HG03571 (cell line): Measurements from ENCODE around the gene INTS1.

Experiments
- ATAC-seq: cut with Tn5 transposase; IDR thresholded peaks from one replicate; pipeline ENCODE4 v1.9.1; 2021; ENCODE audit not compliant: unreplicated experiment

The INTS1 gene

DNA sequence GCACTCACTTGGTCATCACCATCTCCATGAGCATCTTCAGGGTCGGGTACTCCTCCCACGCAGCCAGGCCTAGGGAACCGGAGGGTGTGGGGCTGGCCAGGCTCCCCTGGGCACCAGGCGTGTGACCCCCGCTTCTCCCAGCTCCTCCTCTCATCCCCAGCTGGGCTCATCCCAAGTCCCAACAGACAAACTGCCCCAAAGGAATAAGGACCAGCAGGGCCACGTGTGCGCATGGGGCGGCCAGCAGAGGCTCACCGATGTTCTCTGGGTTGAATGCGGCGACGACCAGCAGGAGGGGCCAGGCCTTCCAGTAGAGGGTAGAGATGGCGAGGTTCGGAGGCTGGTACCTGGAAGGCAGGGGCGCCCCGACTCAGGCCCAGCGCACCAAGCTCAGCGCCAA is 14.9 kb downstream of the INTS1 start:
- ATAC-seq = no peak

DNA sequence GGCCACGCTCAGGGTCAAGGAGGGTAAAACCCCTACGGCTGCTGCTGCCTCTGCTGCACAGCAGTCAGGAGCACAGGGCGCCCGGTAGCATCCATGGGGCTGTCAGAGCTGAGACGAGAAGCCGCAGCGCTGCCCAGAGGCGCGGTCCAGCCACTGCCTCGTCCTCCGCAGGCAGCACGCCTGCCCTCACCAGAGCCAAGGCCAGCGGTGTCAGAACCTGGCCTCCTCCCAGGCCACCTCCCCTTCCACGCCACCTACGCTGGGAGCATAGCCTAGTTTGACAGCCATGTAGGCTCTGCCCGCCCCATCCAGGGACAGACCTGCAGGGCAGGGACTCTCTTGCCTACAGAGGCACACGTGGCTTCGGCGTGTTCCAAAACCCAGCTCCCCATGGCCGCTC is 16.2 kb downstream of the INTS1 start:
- no peak for ATAC-seq

DNA sequence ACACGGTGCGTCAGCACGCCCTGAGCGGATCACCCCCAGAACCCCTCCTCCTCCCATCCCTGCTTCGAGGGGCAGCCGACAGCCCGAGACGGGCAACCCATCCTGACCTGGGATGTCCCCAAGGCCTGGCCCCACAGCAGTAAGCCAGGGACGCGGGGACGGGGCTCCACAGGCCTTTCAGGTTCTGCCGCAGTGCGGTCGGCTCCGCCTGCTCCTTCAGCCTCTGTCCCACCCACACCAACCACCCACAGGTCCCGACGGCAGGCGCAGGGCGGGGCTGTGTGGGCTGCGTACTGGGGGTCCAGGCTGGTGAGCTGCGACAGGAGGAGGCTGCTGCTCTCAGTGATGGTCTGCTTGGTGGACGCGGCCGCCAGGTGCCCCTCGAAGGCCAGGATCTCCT is 16.7 kb downstream of the INTS1 start:
- no peak for ATAC-seq

DNA sequence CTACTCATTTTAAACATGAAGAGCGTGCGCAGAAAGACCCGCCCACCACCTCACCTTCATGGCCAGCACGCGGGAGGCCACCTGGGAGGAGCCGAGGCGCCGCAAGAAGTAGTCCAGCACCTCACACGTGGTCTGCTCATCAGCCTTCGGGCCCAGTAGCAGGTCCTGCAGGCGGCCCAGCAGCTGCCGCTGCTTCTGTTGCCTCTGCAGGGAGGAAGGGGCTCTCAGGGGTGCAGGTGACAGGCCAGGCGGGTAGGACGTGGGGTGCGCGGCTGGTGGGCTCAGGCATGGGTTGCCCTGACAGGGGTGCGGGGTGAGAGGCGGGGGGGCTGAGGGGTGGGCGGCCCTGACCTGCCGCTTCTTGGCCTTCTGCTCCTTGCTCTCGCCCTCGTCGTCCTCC is 17.6 kb downstream of the INTS1 start:
- no peak for ATAC-seq

DNA sequence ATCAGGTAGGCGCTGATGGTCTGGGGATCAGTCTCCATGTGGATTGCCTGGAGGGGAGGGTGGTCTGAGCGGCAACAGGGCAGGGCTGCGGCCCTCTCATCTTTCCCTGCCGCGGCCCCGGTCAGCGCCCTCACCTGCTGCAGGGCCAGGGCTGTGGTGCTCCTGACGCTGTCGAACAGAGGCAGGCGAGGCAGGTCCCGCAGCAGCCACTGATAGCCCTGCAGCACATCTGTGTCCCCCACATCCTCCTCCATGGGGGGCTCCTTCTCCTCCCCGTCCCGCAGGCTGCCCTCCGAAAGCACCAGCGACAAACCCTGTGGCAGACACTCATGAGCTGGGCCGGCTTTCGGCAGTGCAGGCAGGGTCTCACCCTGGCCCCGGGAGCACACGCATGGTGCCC is 19.0 kb downstream of the INTS1 start:
- no peak for ATAC-seq

DNA sequence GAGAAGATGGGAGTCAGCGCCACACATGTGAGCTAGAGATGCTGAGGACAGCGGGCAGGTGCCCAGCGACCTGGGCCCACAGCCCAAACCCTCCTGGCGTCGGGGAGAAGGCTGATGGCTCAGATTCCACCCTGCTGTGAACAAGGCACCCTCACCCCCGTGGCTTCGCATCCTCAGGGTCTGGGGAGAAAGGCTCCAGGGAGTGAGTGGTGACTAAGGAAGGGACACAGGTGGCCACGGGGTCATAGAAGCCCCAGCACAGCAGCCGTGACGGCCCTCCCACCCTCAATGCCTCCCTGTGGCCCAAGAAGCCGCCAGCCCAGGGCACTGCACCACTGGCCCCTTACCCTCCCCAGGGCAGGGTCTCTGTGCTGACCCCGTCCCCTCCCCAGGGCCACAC is 19.6 kb downstream of the INTS1 start:
- no peak for ATAC-seq

DNA sequence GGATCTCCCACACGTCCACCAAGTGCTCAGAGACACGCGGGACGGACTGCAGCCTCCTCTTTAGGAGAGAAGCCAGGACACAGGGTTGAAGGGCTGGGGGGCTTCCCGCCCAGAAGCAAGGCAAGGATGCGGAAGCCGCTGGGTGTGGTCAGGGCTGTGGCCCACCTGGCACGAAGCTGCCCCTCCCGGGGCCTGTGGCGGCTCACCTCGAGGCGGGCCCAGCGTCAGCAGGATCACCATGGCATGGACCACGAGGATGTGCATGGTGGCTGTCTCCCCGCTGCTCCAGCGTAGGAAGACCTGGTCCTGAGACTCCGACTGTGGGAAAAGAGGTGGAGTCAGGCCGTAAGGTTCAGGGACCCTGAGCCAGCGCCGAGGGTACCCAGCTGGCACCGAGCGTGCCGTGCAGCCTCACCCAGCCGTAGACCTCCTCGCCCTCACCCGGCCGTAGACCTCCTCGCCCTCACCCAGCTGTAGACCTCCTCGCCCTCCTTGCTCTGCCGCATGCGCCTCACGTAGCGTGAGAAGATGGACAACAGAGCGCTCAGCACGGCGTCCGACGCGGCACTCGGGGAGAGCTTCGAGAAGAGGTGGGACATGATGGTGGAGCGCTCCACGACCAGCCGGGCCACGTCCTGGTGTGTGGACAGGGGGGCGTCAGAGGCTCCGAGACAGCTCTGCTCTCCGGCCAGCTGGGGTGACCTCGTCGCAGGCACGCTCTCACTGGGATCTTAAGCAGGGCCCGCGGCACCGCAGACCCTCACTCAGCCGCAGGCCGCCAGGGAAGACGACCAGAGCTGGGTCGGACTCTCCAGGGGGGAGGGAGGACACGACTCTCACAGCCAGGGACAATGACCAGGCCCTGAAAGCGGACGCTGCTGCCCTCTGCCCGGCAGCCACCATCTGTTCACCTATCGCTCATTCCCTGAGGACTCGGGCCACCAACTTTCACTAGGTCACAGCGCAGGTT is 20.4 kb downstream of the INTS1 start:
- ATAC-seq = no peak

DNA sequence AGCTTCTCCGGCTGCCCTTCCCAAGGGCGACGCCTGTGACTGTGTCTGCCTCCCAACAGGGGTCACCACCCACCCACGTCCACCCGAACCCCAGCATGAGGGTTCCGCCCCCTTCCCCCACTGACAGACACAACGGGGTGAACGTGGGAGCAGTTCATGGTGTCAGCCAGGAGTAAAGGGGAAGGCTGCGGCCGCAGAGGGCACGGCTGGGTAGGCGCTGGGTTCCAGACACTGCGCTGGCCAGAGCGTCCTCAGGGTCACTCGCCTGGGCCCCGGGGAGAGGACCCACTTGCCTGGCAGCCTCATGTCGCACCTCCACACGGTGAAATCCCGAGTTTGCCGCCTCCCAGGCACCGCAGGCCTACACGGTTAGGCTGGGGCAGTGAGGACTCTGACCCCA is 21.1 kb downstream of the INTS1 start:
- no peak for ATAC-seq

DNA sequence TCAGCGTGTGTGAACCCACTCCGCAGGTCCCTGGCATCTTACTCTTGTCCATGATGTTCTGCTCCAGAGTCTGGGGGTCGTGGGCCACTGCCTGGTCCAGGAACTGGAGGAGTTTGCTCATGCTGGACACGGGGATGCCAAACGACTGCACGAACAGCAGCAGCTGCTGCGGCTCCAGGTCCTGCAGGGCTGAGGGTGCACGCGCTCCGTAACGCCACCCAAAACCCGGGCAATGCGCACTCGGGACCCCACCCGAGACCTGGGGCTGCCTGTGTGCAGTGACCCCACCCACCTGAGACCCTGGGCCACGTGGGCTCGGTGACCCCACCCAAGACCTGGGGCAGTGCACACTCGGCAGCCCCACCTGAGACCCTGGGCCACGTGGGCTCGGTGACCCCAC is 22.9 kb downstream of the INTS1 start:
- no peak for ATAC-seq

DNA sequence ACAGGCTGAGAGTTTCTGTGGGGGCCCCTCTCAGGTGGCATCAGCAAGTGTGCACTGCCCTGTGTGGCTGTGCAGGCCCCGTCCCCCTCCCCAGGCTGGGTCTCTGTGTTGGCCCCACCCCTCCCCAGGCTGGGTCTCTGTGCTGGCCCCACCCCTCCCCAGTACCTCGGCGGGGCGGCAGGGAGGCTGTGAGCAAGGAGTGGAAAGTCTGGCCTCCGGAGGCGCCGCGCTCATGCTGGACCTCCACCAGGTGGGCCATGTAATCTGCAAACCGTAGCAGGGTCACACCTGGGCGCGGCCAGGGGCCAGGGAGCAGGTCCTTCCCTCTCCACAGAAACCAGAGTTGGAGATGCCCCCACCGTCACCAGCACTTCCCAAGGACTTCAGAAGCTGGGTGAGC is 23.5 kb downstream of the INTS1 start:
- no peak for ATAC-seq

DNA sequence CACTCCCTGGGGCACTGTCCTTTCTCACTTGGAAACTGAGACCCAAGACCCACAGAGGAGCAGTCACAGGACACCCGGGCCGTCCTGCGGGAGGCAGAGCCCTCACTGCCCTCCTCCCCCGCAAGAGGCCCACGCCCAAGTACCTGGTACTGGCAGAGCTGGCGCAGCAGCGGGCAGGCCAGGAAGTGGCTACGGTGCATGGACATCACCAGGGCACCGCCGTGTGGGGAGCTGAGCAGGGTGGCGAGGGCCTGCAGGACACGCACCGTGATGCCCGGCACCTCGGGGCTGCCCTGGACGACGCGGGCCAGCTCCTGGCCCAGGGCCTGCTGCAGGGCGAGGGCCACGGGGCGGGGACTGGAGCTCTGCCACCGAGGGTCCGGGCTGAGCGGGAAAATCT is 24.9 kb downstream of the INTS1 start:
- ATAC-seq = no peak

DNA sequence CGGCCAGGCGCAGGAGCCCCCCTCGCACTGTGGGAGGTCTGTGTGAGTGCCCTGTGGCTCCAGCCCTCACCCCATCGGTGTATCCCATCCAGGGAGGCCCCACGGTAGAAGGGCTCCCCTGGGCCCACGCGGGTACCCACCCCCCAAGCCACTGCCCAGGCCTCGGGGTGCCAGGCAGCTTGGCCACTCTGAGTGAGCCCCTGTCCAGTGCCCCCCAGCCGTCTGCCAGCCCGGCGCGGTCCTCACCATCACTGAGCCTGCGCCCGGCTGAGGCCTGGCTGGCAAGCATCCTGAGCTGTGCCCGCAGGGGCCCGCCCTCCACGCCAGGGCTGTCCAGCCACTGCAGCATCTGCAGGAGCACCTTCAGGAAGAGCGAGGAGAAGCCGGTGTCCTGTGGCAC is 25.7 kb downstream of the INTS1 start:
- ATAC-seq = no peak

DNA sequence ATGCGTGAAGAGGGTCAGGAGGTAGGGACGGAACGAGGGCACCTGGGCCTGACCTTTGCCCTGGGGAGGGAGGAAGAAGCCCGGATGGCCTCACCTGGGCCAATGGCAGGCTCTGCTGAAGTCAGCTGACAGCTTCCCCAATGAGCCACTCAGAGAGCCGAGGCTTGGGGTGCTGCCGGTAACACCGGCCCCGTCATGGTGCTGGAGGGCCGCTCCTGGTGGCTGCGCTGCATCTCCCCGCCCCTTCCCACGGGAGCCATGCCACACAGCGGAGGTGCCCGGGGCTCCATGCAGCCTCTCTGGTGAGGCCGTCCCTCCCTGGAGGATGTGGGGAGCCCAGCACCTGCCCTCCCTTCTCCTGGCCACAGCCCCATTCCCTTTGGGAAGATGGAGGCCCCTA is 27.3 kb downstream of the INTS1 start:
- no peak for ATAC-seq

DNA sequence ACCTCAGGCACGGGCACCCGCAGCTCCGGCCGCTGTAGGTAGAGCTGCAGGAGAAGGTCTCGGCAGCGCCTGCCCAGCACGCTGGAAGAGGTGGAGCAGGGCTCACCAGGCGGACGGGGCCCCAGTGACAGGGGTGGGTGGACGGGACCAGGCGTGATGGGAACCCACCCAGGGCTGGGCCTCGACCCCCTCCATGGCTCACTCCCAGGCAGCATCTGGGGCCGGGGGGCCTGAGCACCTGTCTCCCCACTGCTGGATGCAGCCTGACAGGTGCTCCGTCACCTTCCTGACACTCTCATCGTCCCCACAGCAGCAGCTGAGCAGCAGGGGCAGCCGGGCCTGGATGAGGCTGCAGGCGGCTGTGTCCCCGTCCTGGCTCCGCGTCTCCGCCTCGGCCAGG is 28.2 kb downstream of the INTS1 start:
- no peak for ATAC-seq

DNA sequence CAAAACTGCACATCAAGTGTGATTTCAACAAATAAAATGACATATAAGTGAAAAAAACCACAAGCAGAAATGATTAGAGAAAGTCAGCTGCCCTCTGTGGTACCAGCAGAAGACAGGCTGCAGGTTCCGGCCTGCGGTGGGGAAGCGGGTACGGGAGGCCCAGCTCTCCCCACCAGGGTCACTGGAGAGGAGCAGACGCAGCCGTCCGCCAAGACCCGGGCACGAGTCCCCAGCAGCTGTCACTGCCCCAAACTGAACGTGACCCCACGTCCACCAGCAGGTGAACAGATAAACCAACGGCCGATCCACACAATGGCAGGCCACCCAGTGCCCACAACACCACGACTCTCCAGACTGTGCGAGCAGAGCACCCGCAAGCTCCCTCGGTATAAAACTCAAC is 28.8 kb downstream of the INTS1 start:
- ATAC-seq = no peak

DNA sequence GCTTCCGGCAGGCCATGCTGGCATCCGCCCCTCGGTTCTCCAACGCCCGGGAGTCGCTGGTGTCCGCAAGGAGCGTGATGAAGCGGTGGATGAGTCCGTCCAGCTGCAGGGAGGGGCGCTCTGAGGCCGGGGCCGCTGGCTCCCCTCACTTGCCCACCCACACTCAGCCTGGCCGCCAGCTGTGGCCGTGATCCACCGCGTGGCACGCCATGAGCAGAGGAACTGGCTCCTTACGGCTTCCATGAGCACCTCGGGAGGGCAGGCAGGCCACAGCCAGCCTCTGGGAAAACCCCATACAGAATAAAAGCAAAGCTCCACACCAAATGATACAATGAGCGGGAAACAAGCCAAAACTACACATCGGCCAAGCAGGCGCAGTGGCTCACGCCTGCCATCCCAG is 29.5 kb downstream of the INTS1 start:
- no peak for ATAC-seq

DNA sequence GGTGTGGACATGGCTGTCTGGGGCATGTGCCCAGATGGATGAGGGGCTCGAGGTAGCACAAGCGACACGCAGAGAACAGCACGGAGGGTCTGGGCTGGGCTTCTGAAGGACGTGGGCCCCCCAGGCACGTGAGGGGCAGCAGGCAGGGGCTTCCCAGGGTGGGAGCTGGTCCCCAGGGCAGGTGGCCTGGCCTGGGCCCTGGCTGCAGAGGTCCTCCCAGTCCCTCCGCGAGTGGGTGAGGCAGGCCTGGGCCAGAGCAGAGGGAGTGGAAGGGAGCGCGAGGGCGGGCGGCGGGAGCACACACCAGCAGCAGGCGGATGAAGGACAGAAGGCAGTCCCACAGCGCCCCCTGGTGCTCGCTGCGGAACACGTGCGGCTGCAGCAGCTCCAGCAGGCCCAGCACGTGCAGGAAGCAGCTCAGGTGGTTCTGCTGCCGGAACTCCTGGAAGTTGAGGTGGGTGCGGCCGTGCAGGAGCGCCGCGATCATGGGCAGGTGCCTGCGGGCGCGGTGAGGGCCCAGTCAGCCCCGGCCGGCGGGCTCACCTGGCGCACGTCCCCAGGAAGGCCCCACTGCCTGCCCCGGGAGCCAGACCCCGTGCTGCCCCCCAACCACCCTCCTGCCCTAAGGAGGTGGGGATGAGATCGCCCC is 30.2 kb downstream of the INTS1 start:
- no peak for ATAC-seq

DNA sequence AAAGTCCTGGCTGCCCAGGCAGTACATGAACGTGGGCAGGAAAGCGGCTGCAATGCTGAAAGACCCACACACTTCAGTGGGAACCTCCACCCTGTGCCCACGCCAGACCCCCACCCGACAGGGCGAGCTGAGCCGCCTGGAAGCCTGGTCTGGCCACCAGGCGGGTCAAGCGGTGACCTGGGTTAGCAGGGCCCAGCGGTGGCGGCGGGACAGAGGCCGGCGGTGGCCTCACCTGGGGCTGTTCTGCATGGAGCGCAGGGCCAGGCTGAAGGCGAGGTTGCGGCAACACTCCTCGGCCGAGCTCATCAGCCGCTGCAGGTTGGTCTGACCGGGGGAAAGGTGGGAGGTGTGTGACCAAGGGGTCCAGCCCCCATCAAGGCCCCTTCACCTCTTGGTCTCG is 33.3 kb downstream of the INTS1 start:
- ATAC-seq = no peak

DNA sequence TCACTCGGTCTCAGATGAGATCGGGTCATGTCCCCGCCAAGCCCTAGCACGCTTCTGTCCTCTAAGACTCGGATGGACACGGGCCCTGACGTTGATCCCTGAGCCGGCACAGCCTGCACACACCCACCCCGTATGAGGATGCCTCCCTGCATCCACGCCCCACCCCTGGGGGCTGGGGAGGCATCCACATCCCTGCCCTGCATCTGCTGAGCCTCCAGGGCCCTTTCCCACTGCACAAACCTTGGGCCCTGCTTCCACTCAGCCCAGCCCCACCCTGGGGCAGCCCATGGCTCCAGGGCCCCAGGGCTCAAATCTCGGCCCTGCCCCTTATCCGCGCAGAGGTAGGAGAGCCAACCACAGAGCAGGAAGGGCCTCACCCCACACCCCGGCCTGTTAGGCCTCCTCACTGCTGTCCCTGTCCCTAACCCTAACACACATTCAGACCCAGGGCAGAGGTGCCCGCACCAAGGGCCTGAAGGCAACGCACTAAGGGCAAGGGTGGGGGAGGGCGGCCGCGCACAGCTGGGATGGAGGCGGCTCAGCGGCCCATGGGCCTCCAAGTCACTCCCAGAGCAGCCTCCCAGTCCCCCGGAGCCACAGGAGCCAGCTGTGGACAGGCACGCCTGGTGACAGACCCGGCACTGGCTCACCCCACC is 35.4 kb downstream of the INTS1 start:
- ATAC-seq = no peak

DNA sequence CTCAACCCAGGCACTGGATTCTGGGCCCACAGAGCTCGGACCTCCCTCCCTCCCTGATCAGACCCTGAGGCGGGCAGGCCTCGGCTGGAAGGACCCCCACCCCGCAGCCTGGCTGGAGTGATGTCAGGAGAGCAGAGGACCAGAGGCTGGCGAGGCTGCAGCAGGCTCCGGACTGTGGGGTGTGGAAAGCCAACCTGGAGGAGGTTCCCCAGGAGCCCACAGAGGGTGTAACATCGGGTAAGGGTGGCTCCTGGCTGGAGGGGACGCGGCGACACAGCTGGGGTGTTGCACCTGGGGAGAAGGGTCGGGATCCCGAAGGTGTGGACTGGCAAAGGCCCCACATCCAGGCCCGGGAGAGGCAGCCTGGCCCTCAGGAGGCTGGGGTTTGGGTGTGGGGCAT is 36.0 kb downstream of the INTS1 start:
- ATAC-seq = no peak

DNA sequence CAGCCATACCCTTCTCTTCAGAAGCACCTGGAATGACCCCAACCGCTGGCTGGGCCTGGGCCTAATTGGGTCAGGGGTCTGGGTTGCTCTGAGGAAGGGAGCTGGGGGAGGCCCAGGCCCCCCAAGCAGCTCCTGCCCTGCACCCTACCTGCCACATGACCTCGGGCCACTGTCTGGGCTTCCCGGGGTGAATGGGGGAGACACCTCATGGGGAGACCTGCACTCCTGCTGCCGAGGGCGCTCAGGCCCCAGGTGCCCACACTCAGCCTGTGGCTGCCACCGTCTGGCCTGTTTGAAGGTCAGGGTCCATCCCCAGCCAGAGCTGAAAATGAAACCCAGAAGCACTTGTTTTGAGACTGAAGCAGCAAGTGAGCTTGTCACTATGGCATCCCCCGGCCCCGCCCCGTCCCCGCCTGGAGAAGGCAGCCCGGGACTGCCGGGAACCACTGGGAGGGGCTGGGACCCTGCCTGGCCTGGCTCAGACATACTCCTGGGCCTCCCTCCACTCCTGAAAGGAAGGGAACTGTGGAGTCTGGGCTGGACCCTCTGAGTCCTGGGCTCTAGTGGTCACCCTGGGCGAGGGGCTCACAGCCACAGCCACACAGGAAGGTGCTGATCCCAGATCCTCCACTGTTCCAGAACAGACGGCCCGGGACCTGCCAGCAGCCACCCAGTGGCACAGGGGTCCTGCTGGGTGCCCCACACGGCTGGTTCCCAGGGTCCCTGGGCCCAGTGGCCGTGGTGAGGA is 37.5 kb downstream of the INTS1 start:
- no peak for ATAC-seq
